Neural progenitor cell (in vitro differentiated cells): ENCODE data around the gene IFNG.

ENCODE experiments used
- EZH2 ChIP-seq: fragments of 200-600 bp; sonication (generic); IDR thresholded peaks from 2 replicates; pipeline ENCODE4 v1.6.1; 2017; ENCODE audit warnings: antibody characterized with exemption, mild to moderate bottlenecking, moderate library complexity
- EZH2phosphoT487 ChIP-seq: fragments of 200-600 bp; sonication (generic); IDR thresholded peaks from 2 replicates; pipeline ENCODE4 v1.6.1; 2017; ENCODE audit warnings: antibody characterized with exemption
- TF ChIP-seq, protein P1 (sequence below): fragments of 200-600 bp; sonication (generic); IDR thresholded peaks from 2 replicates; pipeline ENCODE4 v1.5.1; 2017; ENCODE audit warnings: antibody characterized with exemption, mild to moderate bottlenecking

DNA sequence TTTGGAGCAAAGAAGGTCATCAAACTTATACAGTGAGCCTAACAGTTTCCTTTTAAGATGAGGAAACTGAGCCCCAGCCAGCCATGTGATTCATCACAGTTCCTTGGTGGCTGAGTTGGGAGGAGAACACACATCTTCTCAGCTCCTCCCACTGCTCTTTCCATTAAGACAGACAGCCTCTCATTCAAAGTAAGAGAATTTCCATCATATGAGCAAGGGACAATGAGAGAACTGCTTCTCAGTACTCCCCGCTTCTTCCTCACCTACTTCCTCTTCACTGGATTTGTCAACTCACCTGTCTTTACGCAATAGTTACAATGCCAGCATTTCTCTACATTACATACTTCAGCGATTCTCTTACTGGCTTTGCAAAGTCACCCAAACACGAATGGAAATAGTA is 2.2 kb downstream of the IFNG start:
- TF ChIP-seq, protein P1, sequence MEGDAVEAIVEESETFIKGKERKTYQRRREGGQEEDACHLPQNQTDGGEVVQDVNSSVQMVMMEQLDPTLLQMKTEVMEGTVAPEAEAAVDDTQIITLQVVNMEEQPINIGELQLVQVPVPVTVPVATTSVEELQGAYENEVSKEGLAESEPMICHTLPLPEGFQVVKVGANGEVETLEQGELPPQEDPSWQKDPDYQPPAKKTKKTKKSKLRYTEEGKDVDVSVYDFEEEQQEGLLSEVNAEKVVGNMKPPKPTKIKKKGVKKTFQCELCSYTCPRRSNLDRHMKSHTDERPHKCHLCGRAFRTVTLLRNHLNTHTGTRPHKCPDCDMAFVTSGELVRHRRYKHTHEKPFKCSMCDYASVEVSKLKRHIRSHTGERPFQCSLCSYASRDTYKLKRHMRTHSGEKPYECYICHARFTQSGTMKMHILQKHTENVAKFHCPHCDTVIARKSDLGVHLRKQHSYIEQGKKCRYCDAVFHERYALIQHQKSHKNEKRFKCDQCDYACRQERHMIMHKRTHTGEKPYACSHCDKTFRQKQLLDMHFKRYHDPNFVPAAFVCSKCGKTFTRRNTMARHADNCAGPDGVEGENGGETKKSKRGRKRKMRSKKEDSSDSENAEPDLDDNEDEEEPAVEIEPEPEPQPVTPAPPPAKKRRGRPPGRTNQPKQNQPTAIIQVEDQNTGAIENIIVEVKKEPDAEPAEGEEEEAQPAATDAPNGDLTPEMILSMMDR, result no peak
- no peak for TF ChIP-seq EZH2
- TF ChIP-seq EZH2phosphoT487, result no peak
